ENCODE results near the gene SMARCC2. TPM values are rescaled to one million over a fixed set of nuclear protein-coding genes. Genes with fewer than 3 reads are reported as not detected.

The SMARCC2 gene
- total RNA-seq, 2 donors from 2014 or later = 80.1 to 84.2 TPM

GRCh38 chr12:56124133-56124532 is 65.2 kb downstream of the SMARCC2 start:
- intact Hi-C loops (cut with DNase I) = loop anchor here (2.0 kb wide), 1 partner anchor 65 kb away; the partner anchor contains the start of gene SMARCC2
- Histone ChIP-seq H3K9me3 (no peaks in the 10 kb centered on the region), H3K36me3 (no peaks in the 10 kb centered on the region), H3K4me3 (no peak overlapping the region), H3K4me1 (peaks cover 10% of the 10 kb centered on the region), H3K27ac (no peak overlapping the region), H3K9ac (ENCODE audit: low read depth in 2 of 2, low read length in 2 of 2) (no peak overlapping the region), H3K27me3 (no peaks in the 10 kb centered on the region)
- no peak for TF ChIP-seq CTCF (IDR thresholded peaks at IDR 0.05)
- no peak for DNase-seq

- Histone ChIP-seq H3K9me3 (no peaks in the 10 kb centered on the region), H3K27me3 (no peaks in the 10 kb centered on the region), H3K36me3 (no peaks in the 10 kb centered on the region), H3K4me1 (peaks cover 16% of the 10 kb centered on the region), H3K4me3 (no peak overlapping the region), H3K27ac (no peak overlapping the region), H3K9ac (ENCODE audit: low read depth in 2 of 2, low read length in 2 of 2) (no peak overlapping the region)
- no peak for DNase-seq
- intact Hi-C loops (cut with DNase I) = no loop called here
- no peak for TF ChIP-seq CTCF (IDR thresholded peaks at IDR 0.05)
Measured at GRCh38 chr12:56122637-56123036, 66.6 kb downstream of the SMARCC2 start.

GRCh38 chr12:56121204-56121870 is 67.9 kb downstream of the SMARCC2 start:
- no peak for TF ChIP-seq CTCF (IDR thresholded peaks at IDR 0.05)
- intact Hi-C loops (cut with DNase I) = no loop called here
- H3K4me3 ChIP-seq = no peak overlapping the region
- no peaks in the 10 kb centered on the region for H3K36me3 ChIP-seq
- no peaks in the 10 kb centered on the region for H3K9me3 ChIP-seq
- peaks cover 13% of the 10 kb centered on the region for H3K4me1 ChIP-seq
- no peak overlapping the region for H3K9ac ChIP-seq (ENCODE audit: low read depth in 2 of 2, low read length in 2 of 2)
- no peak overlapping the region for H3K27ac ChIP-seq
- DNase-seq = no peak
- no peaks in the 10 kb centered on the region for H3K27me3 ChIP-seq

GRCh38 chr12:56120158-56120846 is 69.0 kb downstream of the SMARCC2 start:
- intact Hi-C loops (cut with DNase I) = no loop called here
- TF ChIP-seq CTCF (IDR thresholded peaks at IDR 0.05) = no peak
- Histone ChIP-seq H3K27me3 (no peaks in the 10 kb centered on the region), H3K9me3 (no peaks in the 10 kb centered on the region), H3K27ac (peak overlapping the region; percentile 42), H3K36me3 (no peaks in the 10 kb centered on the region), H3K4me3 (no peak overlapping the region), H3K9ac (ENCODE audit: low read depth in 2 of 2, low read length in 2 of 2) (peak overlapping the region in 1 of 2 donors; percentile 100), H3K4me1 (peaks cover 8% of the 10 kb centered on the region)
- DNase-seq = no peak

GRCh38 chr12:56119361-56119796 is 69.9 kb downstream of the SMARCC2 start:
- peak overlapping the region; percentile 49 for H3K4me3 ChIP-seq
- DNase-seq = peak; percentile 82
- no peaks in the 10 kb centered on the region for H3K36me3 ChIP-seq
- peak; percentile 69 for TF ChIP-seq CTCF (IDR thresholded peaks at IDR 0.05)
- peak overlapping the region in 1 of 2 donors; percentile 100 for H3K9ac ChIP-seq (ENCODE audit: low read depth in 2 of 2, low read length in 2 of 2)
- H3K9me3 ChIP-seq = no peaks in the 10 kb centered on the region
- peak overlapping the region; percentile 95 for H3K27ac ChIP-seq
- H3K27me3 ChIP-seq = no peaks in the 10 kb centered on the region
- intact Hi-C loops (cut with DNase I) = loop anchor here (10.0 kb wide), 1 partner anchor 75 kb away; the partner anchor contains the start of gene RPS26
- H3K4me1 ChIP-seq = peaks cover 8% of the 10 kb centered on the region
